Loucy (cell line): ENCODE results near the gene ZFAND3.

Source experiments
- EZH2phosphoT487 ChIP-seq: fragments of 200-600 bp; IDR thresholded peaks from 2 replicates; pipeline ENCODE4 v1.6.1; 2018; ENCODE audit warnings: antibody characterized with exemption, mild to moderate bottlenecking, moderate library complexity, borderline replicate concordance
- TF ChIP-seq, protein P1 (sequence below): fragments of 200-600 bp; sonication (generic); conservative IDR thresholded peaks from 2 replicates; pipeline ENCODE4 v1.5.1; 2014; ENCODE audit warnings: mild to moderate bottlenecking, antibody characterized with exemption, low read length

DNA sequence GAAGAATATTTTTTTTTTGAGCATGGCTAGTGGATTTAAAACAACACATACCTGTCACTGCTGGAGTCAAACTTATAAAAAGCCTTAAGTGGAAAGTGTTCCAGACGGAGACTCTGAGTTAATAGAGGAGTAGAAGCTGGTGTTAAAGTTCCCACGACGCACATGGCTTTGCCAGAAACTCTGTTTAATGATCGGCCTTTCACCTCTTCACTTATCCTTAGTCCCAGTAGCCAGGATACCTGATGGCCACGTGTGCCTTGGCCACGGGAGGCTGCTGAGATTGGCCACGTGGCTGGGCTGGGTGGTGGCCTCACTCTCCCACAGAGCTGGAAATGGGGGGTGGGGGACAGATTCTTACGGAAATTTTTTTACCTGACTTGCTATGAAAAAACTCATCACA lies 333.1 kb downstream of the ZFAND3 start:
- TF ChIP-seq, protein P1, sequence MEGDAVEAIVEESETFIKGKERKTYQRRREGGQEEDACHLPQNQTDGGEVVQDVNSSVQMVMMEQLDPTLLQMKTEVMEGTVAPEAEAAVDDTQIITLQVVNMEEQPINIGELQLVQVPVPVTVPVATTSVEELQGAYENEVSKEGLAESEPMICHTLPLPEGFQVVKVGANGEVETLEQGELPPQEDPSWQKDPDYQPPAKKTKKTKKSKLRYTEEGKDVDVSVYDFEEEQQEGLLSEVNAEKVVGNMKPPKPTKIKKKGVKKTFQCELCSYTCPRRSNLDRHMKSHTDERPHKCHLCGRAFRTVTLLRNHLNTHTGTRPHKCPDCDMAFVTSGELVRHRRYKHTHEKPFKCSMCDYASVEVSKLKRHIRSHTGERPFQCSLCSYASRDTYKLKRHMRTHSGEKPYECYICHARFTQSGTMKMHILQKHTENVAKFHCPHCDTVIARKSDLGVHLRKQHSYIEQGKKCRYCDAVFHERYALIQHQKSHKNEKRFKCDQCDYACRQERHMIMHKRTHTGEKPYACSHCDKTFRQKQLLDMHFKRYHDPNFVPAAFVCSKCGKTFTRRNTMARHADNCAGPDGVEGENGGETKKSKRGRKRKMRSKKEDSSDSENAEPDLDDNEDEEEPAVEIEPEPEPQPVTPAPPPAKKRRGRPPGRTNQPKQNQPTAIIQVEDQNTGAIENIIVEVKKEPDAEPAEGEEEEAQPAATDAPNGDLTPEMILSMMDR: no peak
- TF ChIP-seq EZH2phosphoT487: no peak
